Stimulated activated naive CD4-positive, alpha-beta T cell treated with Interleukin-2 at 50 U/mL for 16 hours (primary cell): ENCODE results near the gene KANSL1.

Experiments used
- DNase-seq: peaks from one replicate; lab custom pipeline; 2025; lab: John Stamatoyannopoulos, UW

KANSL1 gene

GRCh38 chr17:46169913-46170638, 23.2 kb downstream of the KANSL1 start:
- no peak for DNase-seq

GRCh38 chr17:46167826-46168569, 25.2 kb downstream of the KANSL1 start:
- DNase-seq, result no peak

GRCh38 chr17:46167267-46167666, 26.0 kb downstream of the KANSL1 start:
- DNase-seq, result no peak

- DNase-seq, result no peak
Observed at GRCh38 chr17:46166692-46167249, 26.5 kb downstream of the KANSL1 start.

- no peak for DNase-seq
Observed at GRCh38 chr17:46163929-46164594, 29.2 kb downstream of the KANSL1 start.

- DNase-seq, result no peak
Observed at GRCh38 chr17:46163316-46163715, 29.9 kb downstream of the KANSL1 start.

GRCh38 chr17:46162866-46163265, 30.4 kb downstream of the KANSL1 start:
- DNase-seq, result no peak

GRCh38 chr17:46160169-46160568, 33.1 kb downstream of the KANSL1 start:
- no peak for DNase-seq

- no peak for DNase-seq
Observed at GRCh38 chr17:46159686-46160085, 33.5 kb downstream of the KANSL1 start.

GRCh38 chr17:46158323-46159296, 34.6 kb downstream of the KANSL1 start:
- no peak for DNase-seq

GRCh38 chr17:46157443-46158062, 35.7 kb downstream of the KANSL1 start:
- no peak for DNase-seq

GRCh38 chr17:46154151-46154816, 38.9 kb downstream of the KANSL1 start:
- no peak for DNase-seq

- no peak for DNase-seq
Observed at GRCh38 chr17:46152423-46152822, 40.8 kb downstream of the KANSL1 start.

GRCh38 chr17:46151762-46152161, 41.5 kb downstream of the KANSL1 start:
- no peak for DNase-seq

- DNase-seq, result no peak
Observed at GRCh38 chr17:46150216-46150963, 42.8 kb downstream of the KANSL1 start.

- no peak for DNase-seq
Observed at GRCh38 chr17:46148247-46148646, 45.0 kb downstream of the KANSL1 start.

GRCh38 chr17:46147296-46147695, 45.9 kb downstream of the KANSL1 start:
- DNase-seq, result peak; percentile 18

- no peak for DNase-seq
Observed at GRCh38 chr17:46144246-46144645, 49.0 kb downstream of the KANSL1 start.

- DNase-seq, result no peak
Observed at GRCh38 chr17:46143827-46144236, 49.4 kb downstream of the KANSL1 start.

GRCh38 chr17:46141645-46142044, 51.6 kb downstream of the KANSL1 start:
- DNase-seq, result no peak
